NCI-H2107 (cell line): ENCODE data around the gene UQCR11.

Experiments
- DNase-seq: peaks from one replicate; lab custom pipeline; 2025; lab: John Stamatoyannopoulos, UW

The UQCR11 gene

DNA sequence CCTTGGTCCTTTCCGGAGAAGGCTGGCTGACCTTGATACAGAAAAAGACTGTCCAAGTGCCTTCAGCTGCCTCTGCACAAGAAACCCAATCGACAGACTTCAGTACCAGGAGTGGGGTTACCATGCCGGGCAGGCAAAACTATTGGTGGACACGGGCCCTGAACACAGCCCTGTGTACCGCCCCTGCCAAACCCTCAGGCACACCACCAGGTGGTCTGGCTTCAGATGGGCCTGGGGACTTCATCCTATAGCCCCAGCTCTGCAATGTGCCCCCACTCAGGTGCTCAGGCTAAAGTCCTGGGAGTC is 29.6 kb upstream of the UQCR11 start:
- DNase-seq = no peak

DNA sequence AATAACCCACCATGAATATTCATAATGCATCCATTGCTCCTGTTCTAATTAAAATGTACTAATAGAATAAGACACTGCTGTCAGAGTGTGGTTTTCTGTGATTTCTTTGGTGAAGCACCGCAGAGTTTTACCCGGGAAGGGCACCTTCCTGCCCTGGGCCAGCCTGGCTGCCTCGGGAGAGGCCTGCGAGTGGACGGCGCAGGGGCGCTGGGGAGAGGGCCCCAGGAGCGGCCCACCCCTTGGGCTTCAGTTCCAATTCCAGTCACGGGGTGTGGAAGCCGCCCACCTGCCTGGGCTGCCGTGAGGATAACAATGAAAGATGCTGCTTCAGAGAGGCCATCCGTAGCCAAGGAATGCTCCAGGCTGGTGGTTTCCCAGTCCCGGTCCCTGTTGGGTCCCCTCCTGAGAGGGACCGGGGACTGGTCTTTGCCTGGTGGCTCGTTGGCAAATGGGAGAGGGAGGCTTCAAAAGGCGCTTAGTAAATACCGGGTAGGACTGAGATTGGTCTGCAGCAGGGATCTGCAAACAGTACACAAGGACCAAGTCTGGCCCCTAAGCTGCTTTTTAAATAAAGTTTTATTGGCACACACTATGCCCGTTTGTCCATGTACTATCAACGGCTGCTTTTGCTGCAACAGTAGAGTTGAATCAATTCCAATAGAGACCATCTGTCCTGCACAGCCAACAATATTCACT is 29.1 kb upstream of the UQCR11 start:
- no peak for DNase-seq

DNA sequence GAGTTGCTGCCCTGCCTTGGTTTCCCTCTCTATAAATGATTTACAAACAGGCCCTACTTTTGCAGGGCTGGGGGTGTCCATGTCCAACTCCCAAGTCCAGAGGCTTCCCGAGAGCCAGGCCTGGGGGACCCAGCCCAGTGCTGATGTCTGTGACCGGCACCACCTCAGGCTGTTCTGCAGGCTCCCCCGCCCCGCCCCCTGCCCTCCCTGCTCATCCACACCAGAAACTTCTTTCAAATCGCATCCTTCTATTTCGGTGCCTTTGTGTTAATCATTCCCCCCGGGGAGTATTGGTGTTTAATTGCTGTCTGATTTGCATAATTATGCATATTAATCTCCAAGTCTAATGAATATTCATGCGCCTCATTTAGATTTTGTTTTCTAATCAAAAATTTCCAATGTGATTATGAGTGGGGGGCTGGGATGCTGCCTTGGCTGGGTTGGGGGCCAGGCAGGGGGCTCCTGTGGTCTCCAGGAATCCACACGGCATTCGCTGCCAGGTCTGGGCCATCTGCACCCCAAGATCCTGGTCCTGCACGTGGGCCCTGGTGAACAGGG is 28.1 kb upstream of the UQCR11 start:
- DNase-seq = no peak

DNA sequence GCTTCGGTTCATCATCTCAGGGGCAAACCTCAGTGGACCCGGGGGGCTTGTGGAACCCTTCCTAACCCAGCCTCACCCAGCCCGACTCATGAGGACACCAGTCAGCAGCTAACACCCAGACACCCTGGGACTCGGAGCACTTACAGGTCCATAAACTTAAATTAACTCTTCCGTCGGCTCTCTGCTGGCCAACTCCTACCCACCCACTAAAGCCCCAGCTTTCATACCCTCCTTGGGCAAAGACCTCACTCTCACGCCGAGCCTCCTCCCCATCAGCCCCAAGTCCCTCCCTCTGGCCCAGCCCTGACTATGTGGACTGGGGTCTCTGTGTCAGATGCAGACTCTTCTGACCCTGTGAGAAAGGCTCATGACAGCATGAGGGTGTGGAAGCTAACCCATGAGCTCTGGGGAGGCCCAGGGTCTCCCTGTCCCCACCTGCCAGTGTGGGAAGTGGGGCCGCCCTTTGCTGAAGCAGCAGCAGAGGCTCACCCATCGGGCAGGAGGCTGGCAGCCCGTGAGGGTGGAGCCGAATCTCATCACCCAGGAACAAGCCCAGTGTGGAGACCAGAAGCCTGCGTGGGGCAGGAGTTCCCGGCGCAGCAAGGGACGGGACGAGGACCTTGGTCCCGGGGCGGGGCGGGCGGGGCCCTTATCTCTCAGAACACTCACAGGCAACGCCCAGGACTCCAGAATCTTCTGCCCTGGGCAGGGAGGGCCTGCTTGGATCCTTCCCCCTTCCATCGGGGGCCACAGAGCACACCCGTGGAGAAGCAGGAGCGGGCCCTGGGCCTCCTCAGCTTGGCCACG is 27.4 kb upstream of the UQCR11 start:
- no peak for DNase-seq

DNA sequence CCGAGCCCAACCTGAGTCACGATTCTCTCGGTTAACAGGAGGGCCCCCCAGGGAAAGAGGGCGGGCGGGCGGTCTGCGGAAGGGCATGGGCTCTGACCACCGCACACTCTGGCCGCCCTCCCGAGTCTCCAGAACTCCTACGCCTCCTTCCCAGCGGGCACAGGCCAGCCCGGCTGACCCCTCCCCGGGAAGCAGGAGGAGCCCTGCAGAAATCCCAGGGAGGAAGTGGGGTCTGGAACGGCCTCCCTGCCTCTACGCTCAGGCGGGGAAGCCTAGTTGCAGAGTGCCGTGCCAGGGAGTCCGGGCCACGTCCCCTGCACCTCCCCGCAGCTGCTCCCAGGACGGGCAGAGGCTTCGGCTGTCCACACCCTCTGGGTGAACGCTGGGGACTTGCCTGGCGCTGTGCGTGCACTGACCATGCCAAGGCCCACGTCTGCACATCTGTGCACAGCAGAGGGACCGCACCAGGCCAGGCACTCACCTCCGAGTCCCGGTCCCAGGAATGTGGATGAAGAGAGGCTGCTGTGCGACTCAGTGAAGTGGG is 26.4 kb upstream of the UQCR11 start:
- DNase-seq = no peak

DNA sequence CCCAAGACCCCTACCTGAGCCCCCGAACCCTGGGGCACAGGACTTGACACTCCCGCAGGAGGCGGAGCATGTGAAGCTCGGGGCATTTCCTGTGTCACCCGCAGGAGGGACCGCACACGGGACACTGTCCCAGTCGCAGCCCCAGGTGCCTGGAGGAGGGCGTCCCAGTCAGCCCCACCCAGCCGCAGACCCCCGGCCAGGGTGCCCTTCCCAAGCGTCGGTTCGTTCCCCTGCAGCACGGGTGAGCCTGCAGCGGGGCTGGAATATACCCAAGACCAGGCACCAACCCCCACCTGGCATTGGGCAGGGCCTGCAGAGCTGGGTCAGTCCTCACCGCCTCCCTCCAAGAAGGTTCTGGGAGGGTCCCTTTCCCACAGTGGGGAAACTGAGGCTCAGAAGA is 25.5 kb upstream of the UQCR11 start:
- DNase-seq = no peak

DNA sequence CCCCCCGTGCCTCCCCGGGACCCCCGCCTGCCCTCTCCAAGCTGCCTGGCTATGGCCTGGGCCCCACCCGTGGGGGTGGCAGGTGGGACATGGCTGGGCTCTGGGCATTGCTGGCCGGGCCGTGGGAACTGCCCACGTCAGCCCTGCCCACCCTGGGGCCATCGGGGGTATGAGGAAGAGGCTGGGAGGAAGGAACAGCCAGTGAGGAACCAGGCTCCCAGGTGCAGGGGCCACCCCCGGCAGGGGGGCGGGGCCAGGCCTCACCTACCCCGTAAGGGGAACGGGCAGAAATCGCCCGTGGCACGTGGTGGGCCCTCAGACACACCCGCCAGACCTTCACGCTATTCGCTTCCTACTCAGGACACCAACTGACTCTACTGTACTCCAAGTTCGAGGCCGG is 24.8 kb upstream of the UQCR11 start:
- no peak for DNase-seq

DNA sequence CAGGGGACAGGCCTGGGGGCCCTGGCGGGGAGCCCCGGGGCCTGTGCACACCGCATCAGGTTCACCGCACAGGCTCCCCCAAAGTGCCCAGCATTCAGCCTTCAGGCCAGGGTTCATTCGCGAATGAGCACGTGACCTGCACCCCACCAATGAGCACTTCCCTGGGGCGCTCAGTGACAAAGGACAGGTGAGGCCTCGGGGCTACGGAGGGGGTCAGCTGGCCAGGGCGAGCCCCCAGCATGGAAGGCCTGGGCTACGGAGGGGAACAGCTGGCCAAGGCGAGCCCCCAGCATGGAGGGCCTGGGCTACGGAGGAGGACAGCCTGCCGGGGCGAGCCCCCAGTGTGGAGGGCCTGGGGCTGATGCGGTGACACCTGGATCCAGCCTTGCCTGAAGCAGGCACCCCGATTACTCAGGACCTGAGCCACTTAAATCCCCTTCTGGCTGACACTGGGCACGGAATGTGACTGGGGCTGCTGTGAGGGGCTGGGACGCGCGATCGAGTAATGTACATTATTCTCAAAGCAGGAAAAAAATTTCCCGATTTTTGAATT is 24.1 kb upstream of the UQCR11 start:
- no peak for DNase-seq

DNA sequence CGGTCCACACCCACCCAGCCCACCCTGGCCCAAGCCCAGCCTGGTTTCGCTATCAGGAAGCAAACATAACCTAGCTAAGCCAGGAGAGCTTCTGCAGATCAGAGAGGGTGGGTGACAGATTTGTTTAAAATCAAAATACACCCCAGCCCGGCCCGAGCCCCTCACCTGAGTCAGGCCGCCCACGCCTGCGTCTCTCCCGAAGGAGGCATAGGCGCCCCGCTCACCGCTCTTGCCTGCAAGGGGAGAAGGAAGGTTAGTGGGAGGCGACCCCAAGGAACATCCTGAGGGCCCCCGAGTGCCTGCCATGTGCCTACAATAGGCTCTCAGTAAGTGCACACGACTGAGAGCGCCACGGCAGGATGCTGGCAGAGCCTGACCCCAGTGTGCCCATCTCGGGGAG is 21.9 kb upstream of the UQCR11 start:
- DNase-seq = no peak

DNA sequence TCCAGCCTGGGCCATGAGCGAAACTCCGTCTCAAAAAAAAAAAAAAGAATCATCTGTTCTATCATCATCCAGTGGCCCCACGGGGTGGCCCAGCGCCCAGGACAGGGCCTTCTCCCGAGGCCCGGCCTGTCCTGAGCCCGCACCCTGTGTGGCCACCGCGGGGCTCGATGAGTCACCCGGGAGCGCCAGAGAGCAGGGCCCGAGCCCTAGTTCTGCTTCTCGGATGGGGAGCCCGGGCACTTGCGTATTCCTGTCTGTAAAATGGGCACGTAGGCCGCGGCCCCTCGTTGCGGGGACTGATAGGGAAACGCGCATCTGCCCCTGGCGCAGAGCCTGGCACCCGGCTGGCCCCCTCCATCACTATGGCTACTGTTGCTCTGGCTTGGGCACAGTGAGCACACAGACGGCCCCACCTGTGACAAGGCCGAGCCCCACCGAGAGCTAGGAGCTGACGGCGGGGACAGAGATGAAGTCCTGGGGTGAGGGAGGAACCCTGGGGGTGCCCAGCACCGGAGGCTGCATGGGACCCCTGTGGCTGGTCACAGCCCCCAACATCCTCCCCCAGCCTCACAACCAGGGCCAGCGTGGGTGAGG is 21.3 kb upstream of the UQCR11 start:
- DNase-seq = no peak

DNA sequence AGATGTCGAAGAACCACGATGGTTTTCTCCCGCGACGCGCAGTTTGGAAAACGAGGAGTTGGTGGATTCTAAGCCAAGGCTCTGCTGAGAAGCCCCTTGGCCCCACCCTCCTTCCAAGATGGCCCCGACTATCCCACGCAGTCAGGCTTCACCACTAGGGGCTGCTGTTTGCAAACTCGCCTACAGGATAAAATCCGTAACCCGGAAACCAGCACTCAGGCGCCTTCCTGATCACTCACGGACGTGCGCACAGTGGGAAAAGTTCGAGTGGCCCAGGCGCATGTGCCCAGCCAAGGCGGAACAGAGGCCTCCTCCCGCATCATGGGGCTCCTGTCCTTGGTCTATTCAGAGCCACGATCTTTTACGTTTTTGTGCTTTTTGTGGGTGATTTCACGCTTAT is 19.2 kb upstream of the UQCR11 start:
- no peak for DNase-seq

DNA sequence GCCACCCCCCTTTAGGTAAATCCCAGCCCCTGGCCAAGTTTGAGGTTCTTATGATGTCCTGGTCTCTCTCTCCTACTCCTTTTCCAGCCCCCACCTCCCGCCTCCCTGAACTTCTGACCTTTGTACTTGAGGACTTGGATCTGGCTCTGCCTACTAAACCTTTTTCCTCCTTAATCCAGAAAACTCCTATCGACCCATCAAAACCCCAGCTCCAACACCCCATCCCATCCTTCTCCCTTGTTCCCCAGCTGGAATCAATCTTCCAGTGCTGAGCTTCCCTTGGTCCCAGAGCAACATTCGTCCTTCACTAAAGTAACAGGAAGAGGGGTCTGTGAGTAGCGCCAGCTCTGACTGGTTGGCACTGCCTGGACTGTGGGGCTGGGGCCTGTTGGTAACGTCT is 17.3 kb upstream of the UQCR11 start:
- no peak for DNase-seq

DNA sequence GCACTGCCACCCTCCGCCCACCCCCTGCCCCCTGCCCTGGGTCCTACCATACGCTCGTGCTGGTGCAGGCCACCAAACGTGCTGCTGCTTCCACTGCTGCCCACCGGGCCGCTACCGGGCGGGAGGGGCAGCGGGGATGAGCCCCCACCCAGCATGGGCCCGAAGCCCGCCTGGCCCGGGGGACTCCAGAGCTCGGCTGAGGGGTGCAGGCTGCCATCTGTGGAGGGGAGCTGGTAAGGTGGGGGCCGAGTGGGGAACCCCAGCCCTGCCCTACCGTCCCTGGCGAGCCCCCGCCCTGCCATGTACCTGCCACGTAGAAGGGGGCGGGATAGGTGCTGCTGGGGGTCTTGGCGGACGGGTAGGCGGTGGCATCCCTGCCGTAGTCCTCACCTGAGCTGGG is 16.7 kb upstream of the UQCR11 start:
- no peak for DNase-seq

DNA sequence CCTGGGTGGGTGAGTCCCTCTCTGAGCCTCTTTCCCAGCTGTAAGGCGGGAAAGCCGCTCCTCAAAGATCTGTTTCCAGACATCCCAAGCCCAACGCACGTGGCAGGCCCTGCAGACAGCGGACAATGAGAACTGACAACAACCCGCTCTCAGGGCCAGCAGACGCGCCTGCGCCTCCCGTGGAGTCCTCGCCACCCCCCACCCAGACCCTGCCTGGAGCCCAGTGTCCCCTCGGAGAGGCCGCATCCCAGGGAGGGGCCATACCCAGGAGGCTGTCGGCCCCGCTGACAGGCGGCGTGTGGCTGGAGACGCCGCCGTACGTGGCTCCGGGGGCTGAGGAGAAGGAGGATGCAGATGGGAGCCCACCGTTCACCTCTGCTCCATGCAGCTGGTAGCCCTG is 16.3 kb upstream of the UQCR11 start:
- no peak for DNase-seq

DNA sequence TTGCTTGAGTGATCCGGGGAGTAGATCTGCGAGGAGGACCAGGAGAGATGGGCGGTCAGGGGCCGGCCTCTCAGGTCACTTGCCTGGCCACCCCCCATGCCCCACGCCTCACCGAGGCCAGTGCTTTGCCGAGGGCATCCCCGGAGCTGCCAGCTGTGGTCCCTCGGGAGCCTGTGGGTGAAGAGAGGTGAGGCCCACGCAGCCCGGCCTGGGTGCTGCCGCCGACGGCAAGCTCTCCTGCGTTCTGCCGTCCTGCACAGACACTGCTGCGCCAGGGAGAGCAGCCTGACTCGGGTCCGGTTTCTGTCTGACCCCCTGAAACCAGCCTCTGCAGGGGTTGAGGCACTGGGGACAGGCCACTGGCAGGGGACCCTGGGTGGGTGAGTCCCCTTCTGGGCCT is 15.8 kb upstream of the UQCR11 start:
- DNase-seq = no peak

DNA sequence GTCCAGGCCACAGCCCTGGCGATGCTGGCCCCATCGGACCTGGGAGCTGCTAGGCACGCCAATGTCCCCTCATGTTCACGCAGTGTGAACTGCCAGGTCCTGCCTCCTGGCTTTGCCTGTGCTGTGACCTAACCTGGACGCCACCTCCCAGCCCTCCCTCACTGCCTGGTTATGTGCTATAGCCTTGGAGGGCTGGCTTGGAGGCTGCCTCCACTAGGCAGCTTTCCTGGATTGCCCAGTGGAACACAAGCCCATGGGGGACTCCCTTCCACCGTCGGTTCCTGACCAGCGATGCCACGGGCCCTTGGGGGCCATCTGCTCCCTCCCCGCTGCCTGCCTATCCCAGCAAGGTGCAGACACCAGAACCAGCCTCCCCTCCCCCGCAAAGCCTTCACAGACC is 15.2 kb upstream of the UQCR11 start:
- DNase-seq = no peak

DNA sequence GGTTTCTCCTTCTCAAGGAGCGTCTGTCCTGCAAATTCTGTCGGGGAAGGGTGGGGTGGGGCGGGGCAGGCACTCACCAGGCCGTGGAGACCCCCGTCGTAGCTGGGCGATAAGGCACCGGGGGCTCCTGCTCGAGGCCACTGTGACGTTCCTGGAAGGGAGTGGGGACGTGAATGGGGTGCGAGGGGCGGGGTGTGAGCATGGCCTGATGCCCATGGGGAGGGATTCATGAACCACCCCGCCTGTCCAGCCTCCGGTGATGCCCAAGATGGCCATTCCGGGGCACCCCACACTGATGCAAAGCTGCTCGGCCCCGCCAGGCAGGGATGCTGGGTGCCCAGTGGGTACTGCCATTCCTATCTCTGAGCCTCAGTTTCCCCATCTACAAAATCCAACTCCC is 14.4 kb upstream of the UQCR11 start:
- no peak for DNase-seq

DNA sequence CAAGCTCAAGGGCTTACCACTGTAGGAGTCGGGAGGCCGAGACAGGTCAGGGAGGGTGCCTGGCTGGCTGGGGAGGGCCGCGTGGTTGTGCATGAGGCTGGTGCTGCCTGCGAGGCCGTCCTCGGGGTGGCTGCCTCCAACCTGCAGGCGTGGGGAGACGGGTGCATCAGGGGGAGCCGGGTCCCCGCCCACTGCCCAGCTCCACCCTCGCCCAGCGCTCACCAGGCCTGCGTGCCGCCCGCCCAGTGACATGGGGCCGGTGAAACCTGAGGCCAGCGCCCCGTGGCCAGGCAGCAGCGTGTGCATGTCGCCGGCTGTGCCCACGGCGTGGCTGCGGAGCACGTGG is 13.8 kb upstream of the UQCR11 start:
- DNase-seq = no peak

DNA sequence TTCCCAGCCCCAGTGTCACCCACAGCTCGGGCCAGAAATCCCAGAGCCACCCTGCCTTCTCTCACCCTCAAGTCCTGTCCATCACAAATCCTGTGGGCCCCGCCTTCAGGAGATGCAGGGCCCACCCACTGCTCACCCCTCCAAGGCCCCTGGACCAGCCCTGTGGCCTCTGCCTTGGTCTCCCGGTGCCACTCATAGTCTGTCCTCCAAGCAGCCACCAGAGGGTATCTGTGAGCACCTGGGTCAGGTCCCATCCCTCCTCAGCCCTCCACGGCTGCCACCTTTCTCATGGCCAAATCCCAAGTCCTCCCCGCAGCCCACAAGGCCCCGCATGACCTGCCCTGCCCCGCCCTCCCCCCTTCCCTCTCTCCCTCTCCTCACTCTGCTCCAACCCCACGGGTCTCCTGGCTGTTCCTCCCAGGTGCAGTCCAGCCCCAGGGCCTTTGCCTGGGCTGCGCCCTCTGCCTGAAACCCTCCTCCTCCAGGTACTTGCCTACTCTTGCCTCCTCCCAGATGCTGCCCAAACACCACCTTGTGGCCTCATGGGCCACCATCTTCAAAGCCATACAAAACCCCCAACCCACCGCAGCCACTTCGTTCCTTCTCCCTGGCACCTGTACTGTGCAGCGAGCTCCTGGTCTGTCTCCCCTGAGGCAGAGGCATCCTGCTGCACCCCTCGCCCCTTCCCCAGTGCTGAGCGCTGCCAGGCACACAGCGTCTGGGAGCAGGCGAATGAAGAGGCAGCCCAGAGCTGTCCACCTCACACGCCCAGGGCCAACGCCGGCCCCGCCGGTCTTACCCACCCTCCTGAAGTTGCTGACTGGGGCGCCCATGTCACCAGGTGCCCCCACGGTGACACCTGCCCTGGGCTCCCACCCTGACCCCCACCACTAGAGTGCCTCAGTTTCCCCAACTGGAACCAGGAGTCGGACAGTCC is 13.2 kb upstream of the UQCR11 start:
- no peak for DNase-seq

DNA sequence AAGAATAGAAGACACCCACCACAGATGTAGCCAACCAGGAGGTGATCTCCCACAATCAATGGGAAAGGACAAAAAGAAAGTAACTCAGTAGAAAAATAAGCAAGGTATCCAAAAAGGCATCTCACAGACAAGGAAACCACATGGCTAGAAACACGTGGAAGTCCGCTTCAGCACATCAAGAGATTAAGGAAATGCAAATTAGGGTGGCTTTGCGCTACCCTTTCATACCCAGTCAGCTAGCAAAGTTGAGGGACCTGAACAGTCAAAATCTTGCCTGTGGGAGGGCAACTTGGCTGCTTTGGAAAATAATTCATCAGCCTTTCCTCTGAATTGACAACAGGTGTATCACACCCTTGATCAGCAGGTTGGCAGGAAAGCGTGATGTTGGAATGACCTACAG is 11.6 kb upstream of the UQCR11 start:
- no peak for DNase-seq

DNA sequence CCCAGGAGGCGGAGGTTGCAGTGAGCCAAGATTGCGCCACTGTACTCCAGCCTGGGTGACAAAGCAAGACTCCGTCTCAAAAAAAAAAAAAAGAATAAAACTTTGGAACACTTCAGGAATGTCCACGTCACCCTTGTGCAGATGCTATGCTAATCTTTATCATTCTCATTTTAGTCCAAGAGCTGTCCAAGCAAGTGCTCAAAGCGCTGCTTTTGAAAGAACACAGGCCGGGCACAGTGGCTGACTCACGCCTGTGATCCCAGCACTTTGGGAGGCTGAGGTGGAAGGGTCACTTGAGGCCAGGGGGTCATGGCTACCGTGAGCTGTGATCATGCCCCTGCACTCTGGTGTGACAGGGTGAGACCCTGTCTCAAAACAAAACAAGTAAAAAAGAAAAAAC is 11.1 kb upstream of the UQCR11 start:
- DNase-seq = no peak
